AG09309 (cell line): ENCODE measurements around the gene ANKRD12.
A peak's percentile ranks its signal among the peaks of the same experiment; 100 is the strongest.

Experiments
- DNase-seq: peaks from one replicate; pipeline ENCODE4 v3.0.0-alpha.2; 2010; ENCODE audit warnings: low read depth
- H3K4me3 ChIP-seq: 2 replicates; pipeline ENCODE4 v1.5.1; 2011; ENCODE audit warnings: mild to moderate bottlenecking, low read depth, low read length, moderate library complexity; ENCODE audit not compliant: control insufficient read depth
- TF ChIP-seq, protein P1 (sequence below): IDR thresholded peaks from 2 replicates; pipeline ENCODE4 v1.5.1; 2011; ENCODE audit warnings: mild to moderate bottlenecking, low read depth, low read length, inconsistent platforms; ENCODE audit not compliant: insufficient read depth, control insufficient read depth; ENCODE audit errors: missing control alignments

ANKRD12 gene

GRCh38 chr18:9199681-9200080 lies 63.1 kb downstream of the ANKRD12 start:
- TF ChIP-seq, protein P1, sequence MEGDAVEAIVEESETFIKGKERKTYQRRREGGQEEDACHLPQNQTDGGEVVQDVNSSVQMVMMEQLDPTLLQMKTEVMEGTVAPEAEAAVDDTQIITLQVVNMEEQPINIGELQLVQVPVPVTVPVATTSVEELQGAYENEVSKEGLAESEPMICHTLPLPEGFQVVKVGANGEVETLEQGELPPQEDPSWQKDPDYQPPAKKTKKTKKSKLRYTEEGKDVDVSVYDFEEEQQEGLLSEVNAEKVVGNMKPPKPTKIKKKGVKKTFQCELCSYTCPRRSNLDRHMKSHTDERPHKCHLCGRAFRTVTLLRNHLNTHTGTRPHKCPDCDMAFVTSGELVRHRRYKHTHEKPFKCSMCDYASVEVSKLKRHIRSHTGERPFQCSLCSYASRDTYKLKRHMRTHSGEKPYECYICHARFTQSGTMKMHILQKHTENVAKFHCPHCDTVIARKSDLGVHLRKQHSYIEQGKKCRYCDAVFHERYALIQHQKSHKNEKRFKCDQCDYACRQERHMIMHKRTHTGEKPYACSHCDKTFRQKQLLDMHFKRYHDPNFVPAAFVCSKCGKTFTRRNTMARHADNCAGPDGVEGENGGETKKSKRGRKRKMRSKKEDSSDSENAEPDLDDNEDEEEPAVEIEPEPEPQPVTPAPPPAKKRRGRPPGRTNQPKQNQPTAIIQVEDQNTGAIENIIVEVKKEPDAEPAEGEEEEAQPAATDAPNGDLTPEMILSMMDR, result no peak

GRCh38 chr18:9201224-9201623 lies 64.6 kb downstream of the ANKRD12 start:
- H3K4me3 ChIP-seq, result no peak overlapping the region
- no peak for DNase-seq
- TF ChIP-seq, protein P1, result no peak

More at GRCh38 chr18:9199681-9200080, 63.1 kb downstream of the ANKRD12 start:
- no peak for DNase-seq
- H3K4me3 ChIP-seq, result no peak overlapping the region

DNA sequence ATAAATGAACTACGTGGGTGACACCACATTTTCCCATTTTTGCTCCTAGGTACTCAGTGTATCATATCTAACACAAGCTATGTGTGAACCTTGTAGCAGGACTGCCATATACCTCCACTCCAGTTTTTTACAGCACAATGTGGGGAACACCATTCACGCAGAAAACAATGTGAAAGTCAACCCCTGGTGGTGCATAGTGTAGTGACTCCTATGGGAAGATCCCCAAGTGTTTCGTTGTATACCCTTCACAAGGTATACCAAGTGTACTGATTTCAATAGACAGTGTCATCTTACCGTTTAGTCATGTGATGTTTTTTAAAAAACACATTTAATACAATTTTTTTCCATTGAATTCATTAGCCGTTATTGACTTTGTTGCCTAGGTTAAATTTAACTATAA lies 68.1 kb downstream of the ANKRD12 start:
- TF ChIP-seq, protein P1, result no peak
- no peak for DNase-seq
- H3K4me3 ChIP-seq, result no peak overlapping the region

GRCh38 chr18:9206421-9206820 lies 69.8 kb downstream of the ANKRD12 start:
- TF ChIP-seq, protein P1, result no peak
- no peak for DNase-seq
- no peak overlapping the region for H3K4me3 ChIP-seq

DNA sequence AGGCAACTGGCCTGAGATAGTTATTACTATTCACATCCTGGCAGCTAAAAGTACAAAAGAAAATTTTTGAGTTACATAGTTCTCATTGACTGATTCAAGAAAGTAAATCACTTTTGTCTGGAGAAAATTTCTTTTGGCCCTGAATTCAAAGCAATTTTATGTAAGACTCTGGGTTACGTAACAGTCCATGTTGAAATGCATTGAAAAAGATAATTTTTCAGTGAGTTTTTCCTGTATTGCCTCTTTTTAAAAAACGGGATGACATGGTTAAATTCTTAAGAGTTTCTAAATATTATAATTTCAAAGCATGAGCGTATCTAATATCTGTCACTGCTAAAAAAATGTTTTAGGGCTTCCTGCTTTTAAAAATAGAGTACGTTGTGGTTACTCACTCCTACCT lies 72.7 kb downstream of the ANKRD12 start:
- TF ChIP-seq, protein P1, result no peak
- peak; percentile 46 for DNase-seq
- no peak overlapping the region for H3K4me3 ChIP-seq

DNA sequence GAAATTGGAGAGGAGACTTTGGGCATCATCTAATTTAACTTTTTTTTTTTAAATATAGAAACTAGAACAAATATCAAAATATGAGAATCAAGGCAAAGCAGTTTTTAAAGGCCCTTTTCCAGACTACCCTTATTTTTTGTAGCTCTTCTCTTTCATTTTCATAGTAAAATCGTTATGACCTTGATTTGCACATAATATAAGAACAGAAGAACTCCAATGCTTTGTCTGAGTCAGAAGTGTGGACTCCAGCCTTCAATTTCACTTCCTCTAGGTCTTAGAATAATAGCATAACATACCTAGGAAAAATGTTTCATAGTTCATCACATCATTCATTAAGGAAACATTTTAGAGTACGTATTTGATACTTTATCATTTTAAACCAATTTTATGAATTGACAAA lies 74.4 kb downstream of the ANKRD12 start:
- DNase-seq, result no peak
- no peak overlapping the region for H3K4me3 ChIP-seq
- TF ChIP-seq, protein P1, result no peak

- no peak for DNase-seq
- TF ChIP-seq, protein P1, result no peak
- no peak overlapping the region for H3K4me3 ChIP-seq
Measured at GRCh38 chr18:9211955-9212354, 75.4 kb downstream of the ANKRD12 start.
